ENCODE results near the gene CTCF.
A peak's percentile ranks its signal among the peaks of the same experiment; 100 is the strongest.
"Not testable (repeated sequence)": the region's sequence is repeated elsewhere in the genome, so short reads cannot be mapped to it uniquely, and the experiment has no call there.

The CTCF gene

GRCh38 chr16:67562526-67562917 is at the start of gene CTCF:
TSS of gene CTCF (plus strand) at chr16:67562526. CDS start at chr16:67610833, 48,307 bp downstream.
- DNase-seq = peak in 1 of 2 experiments; percentile 83

GRCh38 chr16:67513892-67514291 is 48.4 kb upstream of the CTCF start:
- DNase-seq = not testable (repeated sequence)

GRCh38 chr16:67514382-67514828 is 47.9 kb upstream of the CTCF start:
- DNase-seq = peak; percentile 64 to 85

DNA sequence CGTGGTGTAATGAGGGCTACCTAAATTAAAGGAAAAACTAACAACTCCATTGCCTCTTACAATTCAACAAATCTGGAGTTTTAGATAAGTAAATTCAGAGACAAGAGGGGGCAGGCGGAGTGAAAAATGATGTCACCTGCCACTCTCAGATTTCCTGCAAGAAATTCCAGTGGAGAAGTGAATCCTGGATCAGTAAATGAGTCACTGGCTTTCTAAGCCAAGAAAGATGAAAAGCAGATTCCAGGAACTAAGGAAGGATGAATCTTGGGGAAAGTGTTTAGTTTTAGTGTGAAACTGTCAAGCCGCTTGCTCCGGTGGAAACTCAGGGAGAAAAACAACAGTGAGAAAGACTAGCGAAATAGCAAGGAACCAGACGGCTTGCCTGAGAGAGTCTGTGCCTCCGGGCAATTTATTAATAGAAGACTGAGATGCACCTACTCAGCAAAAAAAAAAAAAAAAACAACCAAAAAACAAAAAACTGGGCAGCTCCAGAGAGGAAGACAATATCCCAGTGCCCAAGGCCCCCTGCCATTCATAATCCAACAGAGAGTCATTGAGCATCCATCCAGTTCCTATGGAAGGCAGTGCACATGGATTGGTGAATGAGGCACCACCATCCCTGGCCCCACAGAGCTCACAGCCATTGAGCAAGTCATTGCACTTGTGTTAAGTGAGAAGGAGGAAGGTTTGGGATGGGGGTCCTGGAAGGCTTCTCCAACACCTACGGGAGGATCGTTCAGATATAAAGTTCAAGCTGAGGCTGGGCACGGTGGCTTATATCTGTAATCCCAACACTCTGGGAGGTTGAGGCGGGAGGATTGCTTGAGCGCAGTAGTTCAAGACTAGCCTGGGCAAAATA is 45.8 kb upstream of the CTCF start:
- DNase-seq = no peak

DNA sequence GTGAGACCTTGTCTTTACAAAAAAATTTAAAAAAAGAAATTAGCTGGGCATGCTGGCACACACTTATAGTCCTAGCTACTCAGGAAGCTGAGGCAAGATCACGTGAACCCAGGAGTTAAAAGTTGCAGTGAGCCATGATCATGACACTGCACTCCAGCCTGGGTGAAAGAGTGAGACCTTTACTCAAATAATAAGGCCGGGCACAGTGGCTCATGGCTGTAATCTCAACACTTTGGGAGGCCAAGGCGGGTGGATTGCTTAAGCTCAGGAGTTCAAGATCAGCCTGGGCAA is 45.2 kb upstream of the CTCF start:
- no peak for DNase-seq

- DNase-seq = no peak
Observed at GRCh38 chr16:67517661-67518423, 44.5 kb upstream of the CTCF start.

- DNase-seq = no peak
Observed at GRCh38 chr16:67518676-67519075, 43.6 kb upstream of the CTCF start.

GRCh38 chr16:67519242-67519641 is 43.1 kb upstream of the CTCF start:
- DNase-seq = no peak

- DNase-seq = peak; percentile 66 to 89
Observed at GRCh38 chr16:67521095-67521804, 41.1 kb upstream of the CTCF start.

GRCh38 chr16:67525176-67525860 is 37.0 kb upstream of the CTCF start:
- DNase-seq = no peak

- no peak for DNase-seq
Observed at GRCh38 chr16:67526149-67526791, 36.1 kb upstream of the CTCF start.

DNA sequence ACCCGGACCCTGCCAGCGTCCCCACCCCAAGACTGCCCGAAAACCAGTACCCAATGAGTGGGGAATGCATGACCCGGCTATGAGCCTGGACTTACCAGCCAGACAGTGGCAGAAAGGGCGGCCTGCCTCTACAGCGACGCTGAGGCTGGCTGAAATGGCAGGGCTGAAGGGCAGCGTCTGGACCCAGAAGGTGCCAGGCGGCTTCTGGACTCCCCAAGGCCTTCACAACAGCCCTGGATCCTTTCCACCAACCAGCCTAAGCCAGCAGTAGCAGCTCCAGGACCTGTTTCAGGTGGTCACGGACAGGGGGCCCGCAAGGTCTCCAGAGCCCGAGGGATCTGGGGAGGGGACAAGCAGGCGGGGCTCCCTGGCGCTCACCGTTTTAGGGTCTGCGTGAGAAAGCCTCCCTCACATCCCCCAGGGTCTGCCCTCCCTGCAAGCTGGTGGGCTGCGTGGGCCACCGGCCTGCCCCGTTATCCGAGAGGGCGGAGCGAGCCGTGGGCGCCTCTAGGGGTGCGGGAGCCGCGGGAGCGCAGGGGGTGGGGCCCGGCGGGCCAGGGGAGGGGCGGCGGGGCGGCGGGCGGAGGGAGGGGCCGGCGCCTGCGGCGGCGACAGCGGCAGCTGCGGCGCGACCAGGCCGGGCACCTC is 34.0 kb upstream of the CTCF start, which contains the start of gene RIPOR1:
RIPOR1 (plus strand) TSS at position 608 of the 648 bp plus-strand sequence. CDS start 9,618 bp downstream, outside the sequence.
- peak in 1 of 2 experiments; percentile 30 for DNase-seq

- peak in 1 of 2 experiments; percentile 19 for DNase-seq
Observed at GRCh38 chr16:67528870-67529581, 33.3 kb upstream of the CTCF start.

DNA sequence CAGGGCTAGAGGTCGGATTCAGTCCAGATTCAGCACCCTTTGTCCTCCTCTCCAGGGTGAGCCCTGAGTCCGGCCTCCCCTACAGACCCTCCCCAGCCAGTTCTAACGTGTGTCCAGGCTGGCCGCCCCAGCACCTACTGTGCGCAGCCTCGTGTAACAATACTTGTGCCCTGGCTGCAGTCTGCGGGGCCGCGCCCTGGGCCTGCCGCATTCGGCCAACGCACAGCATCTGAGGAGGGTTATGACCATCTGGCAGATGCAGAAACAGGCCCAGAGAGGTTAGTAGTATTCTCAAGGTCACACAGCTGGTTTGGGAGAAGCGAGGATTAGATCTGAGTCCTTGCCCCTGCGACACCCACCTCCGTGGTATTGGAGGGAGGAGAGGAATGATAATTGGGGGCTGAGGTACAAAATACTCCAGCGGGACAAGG is 32.7 kb upstream of the CTCF start:
- no peak for DNase-seq

GRCh38 chr16:67530013-67530939 is 32.0 kb upstream of the CTCF start:
- peak in 1 of 2 experiments; percentile 31 for DNase-seq

DNA sequence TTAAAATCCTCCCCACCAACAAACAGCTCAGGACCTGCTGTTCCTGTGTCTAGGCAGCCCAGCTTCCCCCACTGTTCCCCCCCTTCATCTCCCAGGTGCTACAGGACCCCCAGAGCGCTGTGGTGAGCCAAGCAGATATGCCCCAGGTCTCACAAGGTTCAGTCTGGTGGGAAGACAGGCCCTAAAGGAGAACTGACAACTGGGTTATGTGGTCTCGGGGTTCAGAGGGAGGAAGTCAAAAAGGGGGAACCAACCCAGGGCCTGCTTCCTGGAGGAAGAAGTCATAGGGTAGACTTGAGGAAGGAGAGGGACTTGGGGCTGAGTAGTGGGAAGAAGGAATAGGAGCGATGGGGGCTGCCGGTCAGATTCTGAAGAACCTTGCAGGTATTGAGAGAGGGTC is 31.1 kb upstream of the CTCF start:
- no peak for DNase-seq

GRCh38 chr16:67533024-67533560 is 29.2 kb upstream of the CTCF start:
- DNase-seq = no peak

- not testable (repeated sequence) for DNase-seq
Observed at GRCh38 chr16:67533987-67534386, 28.3 kb upstream of the CTCF start.

DNA sequence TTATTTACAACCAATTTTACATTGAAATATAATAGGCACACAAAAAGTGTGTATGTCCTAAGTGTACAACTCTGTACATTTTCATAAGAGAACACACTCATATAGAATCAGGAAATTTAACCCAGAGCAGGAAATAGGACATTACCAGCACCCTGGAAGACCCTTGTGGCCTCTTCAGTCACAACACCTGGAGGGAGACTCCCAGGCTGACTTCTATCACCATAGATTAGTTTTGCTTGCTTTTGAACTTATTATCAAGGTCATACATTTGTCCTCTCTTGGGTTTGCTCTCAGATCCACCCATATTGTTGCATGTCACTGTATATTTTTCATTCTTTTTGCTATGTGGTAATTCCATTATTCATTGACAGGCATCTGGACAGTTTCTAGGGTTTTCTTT is 27.9 kb upstream of the CTCF start:
- DNase-seq = no peak

Measured in SW 1271 (cell line).